ENCODE data around the gene SRGAP3.

The SRGAP3 gene

GRCh38 chr3:9217784-9218513 is 31.5 kb downstream of the SRGAP3 start:
- H3K9ac ChIP-seq (ENCODE audit: low read depth in 1 of 2, low read length in 2 of 2): no peak overlapping the region
- no peak overlapping the region for H3K4me3 ChIP-seq (ENCODE audit: low read depth in 1 of 2, low read length in 2 of 2)
- H3K4me1 ChIP-seq (ENCODE audit: control insufficient read depth in 1 of 2, insufficient read depth in 2 of 2, low read length in 2 of 2): no peaks in the 10 kb centered on the region
- no peaks in the 10 kb centered on the region for H3K27me3 ChIP-seq (ENCODE audit: control insufficient read depth in 1 of 2, insufficient read depth in 2 of 2, low read length in 2 of 2)
- H3K27ac ChIP-seq (ENCODE audit: low read depth, low read length): no peak overlapping the region
- no peaks in the 10 kb centered on the region for H3K9me3 ChIP-seq (ENCODE audit: control insufficient read depth in 1 of 2, low read length in 2 of 2)
- no peaks in the 10 kb centered on the region for H3K36me3 ChIP-seq (ENCODE audit: control insufficient read depth in 1 of 2, insufficient read depth in 2 of 2, low read length in 2 of 2)

GRCh38 chr3:9216736-9217135 is 32.7 kb downstream of the SRGAP3 start:
- H3K9ac ChIP-seq (ENCODE audit: low read depth in 1 of 2, low read length in 2 of 2): no peak overlapping the region
- no peak overlapping the region for H3K27ac ChIP-seq (ENCODE audit: low read depth, low read length)
- no peaks in the 10 kb centered on the region for H3K27me3 ChIP-seq (ENCODE audit: control insufficient read depth in 1 of 2, insufficient read depth in 2 of 2, low read length in 2 of 2)
- no peaks in the 10 kb centered on the region for H3K4me1 ChIP-seq (ENCODE audit: control insufficient read depth in 1 of 2, insufficient read depth in 2 of 2, low read length in 2 of 2)
- no peak overlapping the region for H3K4me3 ChIP-seq (ENCODE audit: low read depth in 1 of 2, low read length in 2 of 2)
- H3K36me3 ChIP-seq (ENCODE audit: control insufficient read depth in 1 of 2, insufficient read depth in 2 of 2, low read length in 2 of 2): no peaks in the 10 kb centered on the region
- no peaks in the 10 kb centered on the region for H3K9me3 ChIP-seq (ENCODE audit: control insufficient read depth in 1 of 2, low read length in 2 of 2)

GRCh38 chr3:9214599-9214998 is 34.8 kb downstream of the SRGAP3 start:
- H3K4me1 ChIP-seq (ENCODE audit: control insufficient read depth in 1 of 2, insufficient read depth in 2 of 2, low read length in 2 of 2): no peaks in the 10 kb centered on the region
- H3K36me3 ChIP-seq (ENCODE audit: control insufficient read depth in 1 of 2, insufficient read depth in 2 of 2, low read length in 2 of 2): no peaks in the 10 kb centered on the region
- H3K4me3 ChIP-seq (ENCODE audit: low read depth in 1 of 2, low read length in 2 of 2): no peak overlapping the region
- H3K27ac ChIP-seq (ENCODE audit: low read depth, low read length): no peak overlapping the region
- no peaks in the 10 kb centered on the region for H3K9me3 ChIP-seq (ENCODE audit: control insufficient read depth in 1 of 2, low read length in 2 of 2)
- no peaks in the 10 kb centered on the region for H3K27me3 ChIP-seq (ENCODE audit: control insufficient read depth in 1 of 2, insufficient read depth in 2 of 2, low read length in 2 of 2)
- H3K9ac ChIP-seq (ENCODE audit: low read depth in 1 of 2, low read length in 2 of 2): no peak overlapping the region

GRCh38 chr3:9214185-9214584 is 35.3 kb downstream of the SRGAP3 start:
- no peak overlapping the region for H3K9ac ChIP-seq (ENCODE audit: low read depth in 1 of 2, low read length in 2 of 2)
- no peaks in the 10 kb centered on the region for H3K27me3 ChIP-seq (ENCODE audit: control insufficient read depth in 1 of 2, insufficient read depth in 2 of 2, low read length in 2 of 2)
- H3K9me3 ChIP-seq (ENCODE audit: control insufficient read depth in 1 of 2, low read length in 2 of 2): no peaks in the 10 kb centered on the region
- H3K36me3 ChIP-seq (ENCODE audit: control insufficient read depth in 1 of 2, insufficient read depth in 2 of 2, low read length in 2 of 2): no peaks in the 10 kb centered on the region
- H3K4me1 ChIP-seq (ENCODE audit: control insufficient read depth in 1 of 2, insufficient read depth in 2 of 2, low read length in 2 of 2): no peaks in the 10 kb centered on the region
- H3K27ac ChIP-seq (ENCODE audit: low read depth, low read length): no peak overlapping the region
- no peak overlapping the region for H3K4me3 ChIP-seq (ENCODE audit: low read depth in 1 of 2, low read length in 2 of 2)

GRCh38 chr3:9213019-9213634 is 36.3 kb downstream of the SRGAP3 start:
- no peak overlapping the region for H3K4me3 ChIP-seq (ENCODE audit: low read depth in 1 of 2, low read length in 2 of 2)
- H3K27ac ChIP-seq (ENCODE audit: low read depth, low read length): no peak overlapping the region
- no peak overlapping the region for H3K9ac ChIP-seq (ENCODE audit: low read depth in 1 of 2, low read length in 2 of 2)
- no peaks in the 10 kb centered on the region for H3K4me1 ChIP-seq (ENCODE audit: control insufficient read depth in 1 of 2, insufficient read depth in 2 of 2, low read length in 2 of 2)
- no peaks in the 10 kb centered on the region for H3K36me3 ChIP-seq (ENCODE audit: control insufficient read depth in 1 of 2, insufficient read depth in 2 of 2, low read length in 2 of 2)
- no peaks in the 10 kb centered on the region for H3K27me3 ChIP-seq (ENCODE audit: control insufficient read depth in 1 of 2, insufficient read depth in 2 of 2, low read length in 2 of 2)
- H3K9me3 ChIP-seq (ENCODE audit: control insufficient read depth in 1 of 2, low read length in 2 of 2): no peaks in the 10 kb centered on the region

GRCh38 chr3:9211155-9211950 is 38.1 kb downstream of the SRGAP3 start:
- H3K4me3 ChIP-seq (ENCODE audit: low read depth in 1 of 2, low read length in 2 of 2): no peak overlapping the region
- no peaks in the 10 kb centered on the region for H3K27me3 ChIP-seq (ENCODE audit: control insufficient read depth in 1 of 2, insufficient read depth in 2 of 2, low read length in 2 of 2)
- H3K9ac ChIP-seq (ENCODE audit: low read depth in 1 of 2, low read length in 2 of 2): no peak overlapping the region
- no peak overlapping the region for H3K27ac ChIP-seq (ENCODE audit: low read depth, low read length)
- no peaks in the 10 kb centered on the region for H3K36me3 ChIP-seq (ENCODE audit: control insufficient read depth in 1 of 2, insufficient read depth in 2 of 2, low read length in 2 of 2)
- peaks cover 8 to 10% of the 10 kb centered on the region in 2 donors for H3K4me1 ChIP-seq (ENCODE audit: control insufficient read depth in 1 of 2, insufficient read depth in 2 of 2, low read length in 2 of 2)
- no peaks in the 10 kb centered on the region for H3K9me3 ChIP-seq (ENCODE audit: control insufficient read depth in 1 of 2, low read length in 2 of 2)

GRCh38 chr3:9209777-9210176 is 39.7 kb downstream of the SRGAP3 start:
- Histone ChIP-seq H3K27me3 (ENCODE audit: control insufficient read depth in 1 of 2, insufficient read depth in 2 of 2, low read length in 2 of 2) (no peaks in the 10 kb centered on the region), H3K4me1 (ENCODE audit: control insufficient read depth in 1 of 2, insufficient read depth in 2 of 2, low read length in 2 of 2) (peaks cover 8 to 12% of the 10 kb centered on the region in 2 donors), H3K9me3 (ENCODE audit: control insufficient read depth in 1 of 2, low read length in 2 of 2) (no peaks in the 10 kb centered on the region), H3K4me3 (ENCODE audit: low read depth in 1 of 2, low read length in 2 of 2) (no peak overlapping the region), H3K9ac (ENCODE audit: low read depth in 1 of 2, low read length in 2 of 2) (no peak overlapping the region), H3K27ac (ENCODE audit: low read depth, low read length) (no peak overlapping the region), H3K36me3 (ENCODE audit: control insufficient read depth in 1 of 2, insufficient read depth in 2 of 2, low read length in 2 of 2) (no peaks in the 10 kb centered on the region)

- no peak overlapping the region for H3K4me3 ChIP-seq (ENCODE audit: low read depth in 1 of 2, low read length in 2 of 2)
- no peaks in the 10 kb centered on the region for H3K27me3 ChIP-seq (ENCODE audit: control insufficient read depth in 1 of 2, insufficient read depth in 2 of 2, low read length in 2 of 2)
- H3K36me3 ChIP-seq (ENCODE audit: control insufficient read depth in 1 of 2, insufficient read depth in 2 of 2, low read length in 2 of 2): no peaks in the 10 kb centered on the region
- H3K9ac ChIP-seq (ENCODE audit: low read depth in 1 of 2, low read length in 2 of 2): no peak overlapping the region
- H3K27ac ChIP-seq (ENCODE audit: low read depth, low read length): no peak overlapping the region
- peaks cover 8 to 21% of the 10 kb centered on the region in 2 donors for H3K4me1 ChIP-seq (ENCODE audit: control insufficient read depth in 1 of 2, insufficient read depth in 2 of 2, low read length in 2 of 2)
- no peaks in the 10 kb centered on the region for H3K9me3 ChIP-seq (ENCODE audit: control insufficient read depth in 1 of 2, low read length in 2 of 2)
Measured at GRCh38 chr3:9208605-9209152, 40.8 kb downstream of the SRGAP3 start.

- Histone ChIP-seq H3K9ac (ENCODE audit: low read depth in 1 of 2, low read length in 2 of 2) (no peak overlapping the region), H3K27me3 (ENCODE audit: control insufficient read depth in 1 of 2, insufficient read depth in 2 of 2, low read length in 2 of 2) (no peaks in the 10 kb centered on the region), H3K4me3 (ENCODE audit: low read depth in 1 of 2, low read length in 2 of 2) (no peak overlapping the region), H3K4me1 (ENCODE audit: control insufficient read depth in 1 of 2, insufficient read depth in 2 of 2, low read length in 2 of 2) (peaks cover 8 to 21% of the 10 kb centered on the region in 2 donors), H3K36me3 (ENCODE audit: control insufficient read depth in 1 of 2, insufficient read depth in 2 of 2, low read length in 2 of 2) (no peaks in the 10 kb centered on the region), H3K27ac (ENCODE audit: low read depth, low read length) (no peak overlapping the region), H3K9me3 (ENCODE audit: control insufficient read depth in 1 of 2, low read length in 2 of 2) (no peaks in the 10 kb centered on the region)
Measured at GRCh38 chr3:9207116-9207763, 42.2 kb downstream of the SRGAP3 start.

Measured in duodenal mucosa (tissue), 2 donors.